COLO668 (cell line): ENCODE data around the gene GRK5.

ENCODE experiments used
- DNase-seq: peaks from one replicate; lab custom pipeline; 2025; ENCODE audit not compliant: unreplicated experiment; lab: John Stamatoyannopoulos, UW

The GRK5 gene

DNA sequence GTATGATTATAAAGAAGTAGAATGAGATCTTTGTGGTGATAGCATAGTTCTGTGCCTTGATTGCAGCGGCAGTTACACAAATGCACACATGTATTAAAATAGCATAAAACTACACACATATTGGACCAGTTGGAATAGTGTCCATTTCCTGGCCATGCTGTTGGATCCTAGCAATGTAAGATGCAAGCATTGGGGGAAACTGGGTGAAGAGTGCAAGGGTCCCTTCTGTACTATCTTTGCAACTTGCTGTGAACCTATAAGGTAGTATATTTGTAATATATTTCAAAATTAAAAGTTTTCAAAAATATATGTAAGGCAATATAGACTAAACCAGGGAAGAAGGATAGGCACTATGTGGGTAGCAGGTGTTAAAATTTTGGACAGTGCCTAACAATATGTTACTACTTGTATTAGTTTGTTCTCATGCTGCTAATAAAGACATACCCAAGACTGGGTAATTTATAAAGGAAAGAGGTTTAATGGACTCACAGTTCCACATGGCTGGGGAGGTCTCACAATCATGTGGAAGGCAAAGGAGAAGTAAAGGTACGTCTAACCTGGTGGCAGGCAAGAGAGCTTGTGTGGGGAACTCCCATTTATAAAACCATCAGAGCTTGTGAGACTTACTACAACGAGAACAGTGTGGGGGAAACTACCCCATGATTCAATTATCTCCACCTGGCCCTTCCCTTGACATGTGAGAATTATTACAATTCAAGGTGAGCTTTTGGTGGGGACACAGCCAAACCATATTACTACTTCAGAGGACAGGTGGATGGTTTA, 263.7 kb downstream of the GRK5 start:
- DNase-seq: no peak

DNA sequence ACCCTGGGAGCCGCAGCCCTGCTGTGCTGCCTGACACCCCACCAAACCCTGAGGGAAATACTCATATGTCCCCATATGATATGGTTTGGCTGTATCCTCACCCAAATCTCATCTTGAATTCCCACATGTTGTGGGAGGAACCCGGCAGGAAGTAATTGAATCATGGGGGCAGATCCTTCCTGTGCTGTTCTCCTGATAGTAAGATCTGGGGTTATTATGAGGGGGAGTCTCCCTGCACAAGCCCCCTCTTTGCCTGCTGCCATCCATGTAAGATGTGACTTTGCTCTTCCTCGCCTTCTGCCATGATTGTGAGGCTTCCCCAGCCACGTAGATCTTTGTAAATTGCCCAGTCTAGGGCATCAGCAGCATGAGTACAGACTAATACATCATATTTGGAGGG, 266.4 kb downstream of the GRK5 start:
- DNase-seq: no peak

DNA sequence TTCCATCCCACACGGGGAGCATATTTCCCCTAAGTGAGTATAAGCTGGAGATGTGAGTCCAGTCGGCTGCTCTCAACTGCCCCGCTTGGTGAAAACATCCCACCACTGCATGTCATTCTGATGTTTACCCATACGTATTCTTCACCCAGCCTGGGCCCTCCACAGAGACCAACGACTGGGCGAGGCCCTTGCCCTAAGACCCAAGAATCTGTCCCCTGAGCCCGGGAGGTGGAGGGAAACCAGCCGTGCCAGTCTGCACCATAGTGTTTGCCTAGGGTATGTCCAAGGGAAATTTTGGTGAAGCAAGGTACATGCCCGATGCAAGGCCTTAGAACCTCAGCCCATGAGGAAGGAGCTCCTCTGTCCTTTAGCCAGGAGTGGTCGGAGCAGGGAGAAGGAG, 267.2 kb downstream of the GRK5 start:
- DNase-seq: no peak

DNA sequence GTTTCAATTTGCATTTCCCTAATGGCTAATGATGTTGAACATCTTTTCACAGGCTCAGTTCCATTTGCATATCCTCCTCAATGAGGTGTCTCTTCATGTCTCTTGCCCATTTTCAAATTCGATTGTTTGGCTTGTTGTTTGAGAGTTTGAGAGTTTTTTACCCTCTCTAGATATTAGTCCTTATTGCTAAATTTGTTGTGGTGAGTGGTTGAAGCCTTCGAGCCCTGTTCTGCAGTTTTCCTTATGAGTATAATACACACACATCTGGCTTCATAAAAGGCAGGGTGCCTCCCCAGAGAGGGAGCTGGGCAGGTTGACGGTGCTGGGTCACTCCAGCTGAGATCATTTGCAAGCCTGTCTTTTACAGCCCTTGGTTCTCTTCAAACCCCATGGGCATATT, 270.1 kb downstream of the GRK5 start:
- DNase-seq: no peak

DNA sequence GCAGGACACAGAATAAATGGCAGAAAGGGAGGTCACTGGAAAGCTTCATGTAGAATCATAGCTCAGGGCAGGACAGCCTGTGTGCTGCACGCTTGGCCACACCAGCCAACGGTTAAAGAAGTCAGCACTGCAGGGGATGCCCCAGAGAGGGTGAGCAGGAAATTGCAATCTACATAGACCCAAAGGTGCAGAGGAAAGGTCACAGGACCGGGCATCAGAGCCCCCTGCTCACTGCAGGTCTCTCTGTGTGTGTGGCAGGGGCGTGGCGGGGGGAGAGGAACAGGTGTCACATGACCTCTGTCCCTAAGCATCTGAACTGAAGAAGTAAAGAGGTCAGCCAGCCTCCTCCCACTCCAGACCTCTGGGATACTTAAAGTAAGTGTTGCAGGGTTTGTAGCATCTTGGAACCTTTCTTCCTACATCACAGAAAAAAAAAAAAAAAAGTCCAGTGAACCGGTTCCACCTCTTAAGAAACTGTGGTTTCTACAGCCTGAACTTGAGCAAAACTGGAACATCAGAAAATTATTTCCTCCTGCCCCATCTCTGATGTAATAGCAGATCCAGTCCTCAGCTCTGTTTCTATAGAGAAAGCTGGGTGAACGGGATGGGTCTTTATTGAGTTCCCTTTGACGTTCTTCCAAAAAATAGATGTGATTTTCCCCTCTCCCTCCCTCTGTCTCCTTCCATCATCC, 270.9 kb downstream of the GRK5 start:
- no peak for DNase-seq

DNA sequence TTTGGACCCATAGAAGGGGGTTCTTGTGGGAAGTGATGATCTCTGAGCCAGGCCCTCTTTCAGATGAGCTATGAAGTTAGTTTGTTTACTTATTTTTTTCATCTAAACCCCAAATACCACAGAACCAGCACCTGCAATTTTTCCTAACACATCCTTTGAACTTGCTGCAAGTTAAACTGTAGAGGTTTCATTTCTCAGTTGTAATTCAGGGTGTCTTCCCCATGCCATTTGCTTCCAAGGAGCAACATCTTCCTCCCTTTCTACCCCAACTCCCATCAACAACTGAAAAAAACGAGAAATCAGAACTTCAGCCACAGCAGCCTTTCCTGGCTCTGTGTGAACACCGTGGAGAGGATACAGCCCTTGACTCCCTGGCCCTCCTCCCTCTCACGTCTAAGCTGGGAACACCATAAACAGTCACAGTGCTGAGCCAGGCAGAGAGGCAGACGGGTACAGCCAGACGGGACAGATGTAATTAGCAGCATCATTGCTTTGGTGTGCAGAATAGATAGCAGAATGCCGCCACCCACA, 271.5 kb downstream of the GRK5 start:
- DNase-seq: no peak

DNA sequence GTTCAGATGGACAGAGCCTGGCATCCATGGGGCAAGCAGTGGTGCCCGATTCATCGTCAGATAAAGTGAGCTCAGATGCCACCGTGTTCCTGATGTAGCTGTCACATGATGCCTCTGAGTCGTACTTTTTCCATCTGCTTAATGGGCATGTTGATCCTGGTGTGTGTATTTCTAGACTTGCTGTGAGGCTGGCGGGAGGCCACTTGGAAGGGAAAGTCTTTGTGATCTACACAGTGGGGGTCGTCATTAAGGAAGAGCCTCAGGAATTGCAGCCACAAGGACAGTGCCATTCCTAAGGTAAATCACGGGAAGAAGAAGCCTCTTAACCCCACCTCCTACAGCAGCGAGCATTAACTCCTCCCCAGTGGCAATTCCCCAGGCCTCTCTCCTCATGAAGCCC, 272.2 kb downstream of the GRK5 start:
- no peak for DNase-seq

DNA sequence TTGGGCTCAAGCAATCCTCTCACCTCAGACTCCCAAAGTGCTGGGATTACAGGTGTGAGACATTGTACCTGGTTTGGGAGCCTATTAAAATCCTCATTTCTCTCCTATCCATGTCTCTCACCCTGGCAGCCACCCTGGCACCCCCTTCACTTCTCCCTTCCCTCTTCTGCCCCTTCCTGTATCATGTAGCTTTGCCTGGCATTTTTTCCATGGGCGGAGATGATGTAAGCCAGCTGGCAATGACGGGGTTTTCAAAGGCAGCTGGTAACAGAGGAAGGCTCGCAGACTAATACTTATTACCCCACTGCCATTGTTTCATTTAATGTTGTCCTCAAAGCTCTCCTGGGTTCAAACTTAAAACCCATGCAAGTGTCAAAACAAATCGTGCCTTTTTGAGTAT, 273.3 kb downstream of the GRK5 start:
- no peak for DNase-seq

DNA sequence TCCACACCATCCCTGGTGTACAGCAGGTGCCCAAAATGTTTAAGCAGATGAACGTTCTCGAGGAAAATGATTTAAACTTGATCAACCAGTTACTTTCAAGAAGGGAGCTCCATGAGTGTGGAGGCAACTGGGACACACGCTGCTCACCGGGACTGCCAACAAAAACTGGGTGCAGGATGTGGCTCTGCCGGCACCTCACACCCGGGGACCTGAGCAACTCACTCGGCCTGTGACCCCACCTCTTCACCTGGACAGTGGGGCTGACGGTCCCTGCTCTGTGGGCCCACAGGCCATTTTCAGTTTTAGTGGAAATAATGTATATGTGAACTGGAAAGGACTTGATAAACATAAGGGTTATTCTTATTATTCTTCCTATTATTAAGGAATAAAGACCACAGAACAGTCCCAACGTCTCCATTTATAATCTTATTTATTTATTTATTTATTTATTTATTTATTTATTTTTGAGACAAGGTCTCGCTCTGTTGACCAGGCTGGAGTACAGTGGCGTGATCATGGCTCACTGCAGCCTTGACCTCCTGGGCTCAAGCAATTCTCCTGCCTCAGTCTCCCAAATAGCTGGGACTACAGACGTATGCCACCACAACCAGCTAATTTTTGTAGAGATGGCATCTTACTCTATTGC, 274.5 kb downstream of the GRK5 start:
- DNase-seq: no peak

DNA sequence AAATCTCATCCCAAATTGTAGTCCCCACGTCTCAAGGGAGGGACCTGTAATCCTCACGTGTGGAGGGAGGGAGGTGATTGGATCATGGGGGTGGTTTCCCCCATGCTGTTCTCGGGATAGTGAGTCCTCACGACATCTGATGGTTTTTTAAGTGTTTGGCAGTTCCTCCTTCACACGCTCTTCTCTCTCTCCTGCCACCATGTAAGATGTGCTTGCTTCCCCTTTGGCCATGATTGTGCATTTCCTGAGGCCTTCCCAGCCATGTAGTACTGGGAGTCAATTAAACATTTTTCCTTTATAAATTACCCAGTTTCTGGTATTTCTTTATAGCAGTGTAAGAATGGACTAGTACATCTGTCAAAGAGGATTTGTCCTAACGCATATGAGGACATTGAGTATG, 275.6 kb downstream of the GRK5 start:
- DNase-seq: no peak

DNA sequence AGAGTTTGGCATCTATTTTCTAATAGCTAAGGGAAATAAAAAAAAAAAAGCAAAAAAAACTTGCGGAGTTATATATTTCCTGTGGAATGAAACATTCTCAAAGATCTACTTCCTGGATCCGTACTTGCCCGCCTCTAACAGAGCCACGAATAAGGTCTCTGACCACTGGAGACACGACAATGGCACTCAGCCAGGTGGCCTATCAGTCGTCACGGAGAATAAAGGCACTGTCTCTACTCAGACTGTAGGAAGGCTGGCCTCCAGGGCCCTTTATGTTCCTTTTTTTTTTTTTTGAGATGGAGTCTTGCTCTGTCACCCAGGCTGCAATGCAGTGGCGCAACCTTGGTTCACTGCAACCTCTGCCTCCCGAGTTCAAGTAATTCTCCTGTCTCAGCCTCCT, 276.5 kb downstream of the GRK5 start:
- no peak for DNase-seq

DNA sequence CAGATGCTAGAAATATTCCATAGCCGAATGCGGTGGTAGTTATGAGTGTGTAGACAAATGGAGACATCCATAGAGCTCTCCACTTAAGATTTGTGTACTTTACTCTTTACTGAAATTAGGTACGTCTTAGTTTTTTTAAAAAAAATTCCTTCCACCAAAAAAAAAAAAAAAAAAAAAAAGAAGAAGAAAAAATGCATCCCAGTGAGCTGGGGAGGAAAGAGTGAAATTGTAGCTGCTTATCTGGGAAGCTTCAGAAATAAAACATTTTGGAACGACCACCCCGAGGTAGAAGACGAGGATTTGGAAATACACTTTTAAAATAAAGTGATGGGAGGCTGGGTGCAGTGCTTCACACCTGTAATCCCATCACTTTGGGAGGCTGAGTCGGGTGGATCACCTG, 281.3 kb downstream of the GRK5 start:
- DNase-seq: no peak

DNA sequence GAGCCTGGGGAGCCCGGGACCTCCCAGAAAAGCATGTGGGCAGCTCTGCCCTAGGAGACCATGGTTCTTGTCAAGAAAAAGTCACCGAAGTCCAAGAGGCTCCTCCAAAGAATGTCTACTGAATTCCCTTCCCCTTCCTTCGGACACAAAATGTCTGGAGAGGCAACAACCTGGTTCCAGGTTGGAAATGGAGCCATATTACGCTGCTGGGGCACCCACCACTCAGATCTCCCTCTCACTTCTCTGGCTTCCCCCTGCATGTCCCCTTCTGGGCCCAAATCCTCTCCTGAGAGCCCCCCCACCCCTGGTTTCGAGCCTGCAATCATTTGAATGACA, 282.6 kb downstream of the GRK5 start:
- no peak for DNase-seq

DNA sequence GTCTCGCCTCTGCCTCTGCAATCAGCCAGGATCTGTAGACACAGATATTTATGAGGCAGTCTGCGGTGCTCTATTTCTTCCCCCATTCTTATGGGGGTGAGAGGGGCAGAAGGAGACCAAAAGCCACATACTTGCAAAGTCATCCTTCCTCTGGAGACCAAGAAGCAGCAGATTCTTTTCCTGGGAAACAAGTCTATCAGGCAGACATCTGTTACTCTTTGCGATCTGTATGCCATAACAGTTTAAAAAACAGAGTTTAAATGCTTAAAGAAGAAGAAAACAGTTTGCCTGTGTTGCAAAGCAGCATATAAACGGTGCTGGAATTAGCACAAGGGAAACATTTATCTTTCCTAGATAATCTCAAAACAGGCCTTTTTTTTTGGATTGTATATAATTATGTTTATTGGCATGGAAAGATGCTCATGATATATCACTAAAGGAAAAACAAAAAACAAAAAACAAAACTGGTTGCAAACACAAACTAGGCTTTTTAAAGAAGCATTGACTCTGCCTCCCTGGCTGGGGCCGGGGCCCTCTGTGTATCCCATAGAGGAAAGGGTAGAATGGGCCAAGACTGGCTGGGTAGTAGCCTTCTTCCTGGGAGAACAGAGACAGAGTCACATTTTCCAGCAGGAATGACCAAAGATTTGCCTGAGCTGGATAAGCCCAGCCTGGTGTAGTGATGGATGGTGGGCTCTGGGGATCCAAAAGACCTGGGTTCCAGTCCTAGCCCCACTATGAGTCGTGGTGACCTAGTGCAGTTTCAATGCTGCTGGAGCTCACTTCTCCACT, 284.8 kb downstream of the GRK5 start:
- no peak for DNase-seq

DNA sequence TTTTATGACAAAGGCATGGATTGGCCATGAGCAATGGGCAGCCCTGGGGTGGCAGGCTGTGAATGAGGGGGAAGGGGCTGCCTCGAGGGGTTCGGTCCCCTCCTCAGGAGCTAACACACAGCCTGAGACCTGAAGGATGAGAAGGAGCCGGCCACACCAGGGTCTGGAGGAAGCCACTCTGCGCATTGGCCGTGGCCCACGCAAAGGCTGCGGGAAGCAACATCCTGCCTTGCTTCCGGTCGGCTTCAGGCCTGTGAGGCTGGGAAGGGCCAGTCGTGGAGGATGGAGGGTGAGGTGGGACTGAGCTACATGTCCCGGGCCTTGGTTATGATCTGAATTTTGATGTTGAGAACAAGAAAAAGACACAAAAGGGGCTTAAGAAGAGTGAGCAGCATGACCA, 285.8 kb downstream of the GRK5 start:
- DNase-seq: no peak

DNA sequence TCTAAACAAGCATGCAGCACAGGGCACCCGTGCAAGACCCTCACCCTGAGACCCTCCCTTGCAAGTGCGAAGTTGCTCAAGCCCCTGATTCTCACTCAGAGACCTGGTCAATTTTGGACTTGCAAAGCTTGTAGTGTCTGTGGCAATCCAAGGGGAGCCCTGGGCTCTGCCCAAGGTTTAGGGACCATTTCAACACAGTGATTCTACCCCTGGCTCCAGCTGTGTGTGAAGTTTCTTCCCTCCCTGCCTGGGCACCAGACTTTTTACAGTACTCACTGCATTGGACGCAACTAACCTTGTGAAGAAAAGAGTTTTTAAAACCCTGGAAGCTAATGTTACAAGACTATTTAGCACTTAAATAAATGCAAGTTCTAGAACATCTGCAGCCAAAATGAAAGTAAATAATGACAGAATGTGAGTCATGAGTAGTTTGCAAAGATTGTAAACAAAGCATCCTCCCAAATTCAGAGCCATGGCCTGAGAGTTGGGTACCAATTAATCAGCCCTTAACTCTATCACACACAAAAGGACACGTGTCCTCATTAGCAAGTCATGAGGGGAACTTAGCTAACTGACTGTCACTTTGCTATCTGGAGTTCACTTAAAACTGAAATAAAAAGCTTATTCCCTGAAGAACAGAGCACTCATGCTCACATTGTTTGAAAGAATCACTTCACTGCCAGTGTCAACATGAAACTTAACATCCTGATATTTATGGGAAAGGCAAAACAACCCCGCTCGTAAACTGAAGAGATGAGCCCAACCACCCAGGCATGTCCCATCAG, 287.1 kb downstream of the GRK5 start:
- DNase-seq: no peak

DNA sequence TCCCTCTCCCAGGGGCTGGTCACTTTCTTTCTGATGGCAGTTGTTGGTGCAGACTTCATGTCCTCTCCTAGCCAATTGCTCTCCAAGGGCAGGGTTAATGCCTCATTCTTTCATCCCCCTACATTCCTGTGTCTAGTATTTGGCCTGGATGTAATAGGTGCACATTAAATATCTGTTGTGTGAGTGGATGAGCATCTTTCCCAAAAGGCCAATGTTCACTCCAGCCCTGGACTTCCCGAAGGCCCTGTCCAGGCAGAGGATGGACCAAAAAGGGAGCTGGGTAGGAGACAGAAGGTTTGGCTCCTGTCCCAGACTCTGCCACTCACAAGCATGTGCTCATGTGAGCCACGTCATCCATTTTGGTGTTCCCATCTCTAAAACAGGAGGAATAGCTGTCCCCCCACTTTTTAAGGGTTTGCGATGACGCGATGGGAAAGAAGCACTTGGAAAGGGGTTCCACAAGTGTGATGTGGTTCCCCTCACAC, 287.7 kb downstream of the GRK5 start:
- no peak for DNase-seq

DNA sequence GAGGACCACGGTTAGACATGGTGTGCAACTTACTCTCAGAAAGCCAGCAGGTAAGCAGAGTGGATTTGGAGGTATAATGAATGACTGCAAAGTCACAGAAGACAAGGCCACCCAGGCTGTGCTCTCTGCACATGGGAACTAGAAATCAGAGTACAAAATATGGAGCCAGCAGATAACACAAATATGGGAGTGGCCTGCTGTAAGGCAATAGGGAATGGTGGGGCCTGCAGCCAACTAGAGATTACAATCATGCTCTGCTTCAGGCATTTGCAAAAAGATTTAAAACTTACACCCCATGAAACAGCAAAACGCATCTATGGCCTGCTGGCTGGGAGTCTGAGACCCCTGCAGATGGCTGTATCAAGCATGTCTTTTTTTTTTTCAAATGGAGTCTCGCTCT, 288.2 kb downstream of the GRK5 start:
- DNase-seq: no peak

DNA sequence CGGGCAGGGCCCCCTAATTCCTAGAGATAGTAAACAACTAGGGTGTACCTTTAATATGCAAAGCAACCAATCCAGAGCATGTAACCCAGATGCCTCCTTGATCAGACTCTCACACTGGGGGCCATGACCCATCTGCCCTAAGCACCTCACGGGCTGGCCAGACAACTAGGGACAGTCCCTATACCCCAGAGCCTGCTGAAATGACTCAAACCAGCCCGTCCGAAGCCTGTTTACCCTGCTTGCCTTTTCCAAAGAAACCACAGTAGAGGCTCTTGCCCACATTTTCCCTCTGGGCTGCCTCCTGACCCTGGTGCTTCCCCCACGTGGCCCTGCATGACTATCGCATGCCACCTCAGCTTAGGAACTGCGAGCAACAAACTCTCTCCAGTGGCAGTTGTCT, 288.9 kb downstream of the GRK5 start:
- no peak for DNase-seq

DNA sequence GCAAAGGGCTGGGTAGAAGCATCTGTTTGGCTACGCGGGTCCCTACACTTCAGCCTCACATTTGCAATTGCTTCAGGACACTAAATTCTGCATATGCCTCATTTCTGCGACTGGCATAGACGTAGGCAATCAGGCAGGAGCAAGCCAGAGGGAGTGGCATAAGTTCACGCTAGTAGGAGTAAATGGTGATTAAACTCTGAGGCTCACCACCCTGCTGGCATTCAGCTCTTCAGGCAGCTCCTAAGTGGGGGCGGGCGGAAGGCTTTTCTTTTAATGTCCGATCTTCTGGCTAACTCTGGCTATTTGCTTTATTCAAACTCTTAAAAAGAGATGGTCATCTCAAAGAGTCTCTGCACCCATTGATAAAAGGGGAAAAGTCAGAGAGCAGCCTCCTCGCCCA, 289.9 kb downstream of the GRK5 start:
- DNase-seq: no peak
